Activated CD4-positive, alpha-beta T cell treated with anti-CD3 and anti-CD28 coated beads for 1 hour (primary cell): ENCODE results near the gene PRDM12.

Experiments
- DNase-seq: peaks from one replicate; pipeline ENCODE4 v3.0.0-alpha.2; 2020

Gene PRDM12

DNA sequence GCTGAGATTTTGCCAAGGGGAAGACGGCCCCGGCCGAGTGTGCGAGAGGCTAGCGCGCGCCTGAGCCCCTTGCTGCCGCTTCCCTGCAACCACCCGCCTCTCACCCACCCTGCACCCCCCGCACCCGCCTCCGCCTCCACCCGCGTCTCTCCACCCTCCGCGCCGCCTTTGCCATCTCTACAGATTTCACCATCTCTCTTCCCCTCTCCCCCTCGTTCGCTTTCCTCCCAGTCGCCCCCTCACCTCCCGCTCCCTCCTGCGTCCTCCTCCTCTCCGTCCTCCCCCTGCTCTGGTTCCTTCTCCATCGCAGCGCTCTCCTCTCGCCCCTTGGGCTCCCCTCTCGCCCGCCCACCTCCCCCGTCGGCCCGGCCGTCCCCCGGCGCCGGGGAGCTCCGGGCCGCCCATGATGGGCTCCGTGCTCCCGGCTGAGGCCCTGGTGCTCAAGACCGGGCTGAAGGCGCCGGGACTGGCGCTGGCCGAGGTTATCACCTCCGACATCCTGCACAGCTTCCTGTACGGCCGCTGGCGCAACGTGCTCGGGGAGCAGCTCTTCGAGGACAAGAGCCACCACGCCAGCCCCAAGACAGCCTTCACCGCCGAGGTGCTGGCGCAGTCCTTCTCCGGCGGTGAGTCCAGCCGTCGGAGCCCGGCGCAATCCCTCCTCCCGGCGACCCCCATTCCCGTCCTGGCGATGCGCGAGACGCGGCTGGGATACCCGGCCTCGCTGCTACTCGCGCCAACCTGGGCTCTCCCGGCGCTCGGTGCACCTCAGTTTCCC lies at the start of gene PRDM12:
Gene PRDM12, plus strand, starts transcription at position 344 of the 778 bp plus-strand sequence. Its CDS starts 60 bp downstream, at position 404.
- DNase-seq: no peak

DNA sequence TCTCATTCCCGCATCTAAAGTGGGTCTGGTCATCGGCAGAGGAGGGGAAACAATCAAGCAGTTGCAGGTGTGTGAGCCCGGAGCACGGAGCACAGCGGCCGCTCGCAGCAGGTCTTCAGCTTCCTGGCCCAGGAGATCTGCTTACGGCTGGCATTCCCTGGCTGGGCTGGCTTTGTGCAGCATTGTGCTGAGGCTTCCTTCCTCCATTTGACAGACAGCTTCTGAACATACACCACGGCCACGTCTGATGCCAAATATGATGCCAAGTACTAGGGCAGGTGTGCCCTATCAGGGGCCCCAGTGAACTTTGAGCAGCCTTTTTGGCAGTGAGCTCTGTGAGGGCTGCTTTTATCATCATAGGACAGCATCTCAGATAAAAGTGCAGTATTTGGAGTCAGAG lies 47.9 kb upstream of the PRDM12 start:
- DNase-seq: no peak

DNA sequence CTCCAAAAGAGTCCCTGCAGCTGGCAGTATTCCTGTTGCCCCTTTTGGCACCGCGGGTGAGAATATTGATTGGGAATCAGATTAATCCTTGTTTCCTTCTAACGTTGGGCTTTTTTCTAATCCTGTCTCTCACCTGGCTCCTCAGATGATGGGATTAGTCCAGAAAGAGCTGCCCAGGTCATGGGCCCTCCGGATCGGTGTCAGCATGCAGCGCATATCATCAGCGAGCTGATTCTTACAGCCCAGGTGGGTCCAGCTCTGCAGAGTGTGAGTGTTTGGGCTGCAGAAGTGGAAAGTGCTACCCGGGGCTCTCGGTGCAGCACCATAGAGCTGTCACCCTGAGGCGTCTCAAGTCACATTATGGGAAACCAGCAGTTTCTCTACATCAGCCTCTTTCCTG lies 40.9 kb upstream of the PRDM12 start:
- no peak for DNase-seq

DNA sequence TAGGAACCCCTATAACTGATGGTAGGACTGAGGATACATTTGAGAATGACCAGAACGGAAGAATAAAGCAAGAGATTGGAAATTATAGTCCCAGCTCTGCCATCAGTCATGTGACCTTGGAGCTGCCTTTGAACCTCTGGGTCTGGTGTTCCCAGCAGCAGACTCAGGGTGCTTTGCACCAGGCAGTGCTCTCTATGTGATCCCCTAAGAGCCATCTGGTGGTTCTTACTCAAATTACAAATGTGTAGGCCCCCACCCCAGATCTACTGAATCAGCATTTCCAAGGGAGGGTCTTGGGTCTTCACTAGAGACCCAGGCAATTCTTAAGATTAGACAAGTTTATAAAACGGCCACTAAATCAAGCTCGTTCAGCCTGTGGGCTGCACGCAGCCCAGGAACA lies 40.2 kb upstream of the PRDM12 start:
- DNase-seq: no peak

DNA sequence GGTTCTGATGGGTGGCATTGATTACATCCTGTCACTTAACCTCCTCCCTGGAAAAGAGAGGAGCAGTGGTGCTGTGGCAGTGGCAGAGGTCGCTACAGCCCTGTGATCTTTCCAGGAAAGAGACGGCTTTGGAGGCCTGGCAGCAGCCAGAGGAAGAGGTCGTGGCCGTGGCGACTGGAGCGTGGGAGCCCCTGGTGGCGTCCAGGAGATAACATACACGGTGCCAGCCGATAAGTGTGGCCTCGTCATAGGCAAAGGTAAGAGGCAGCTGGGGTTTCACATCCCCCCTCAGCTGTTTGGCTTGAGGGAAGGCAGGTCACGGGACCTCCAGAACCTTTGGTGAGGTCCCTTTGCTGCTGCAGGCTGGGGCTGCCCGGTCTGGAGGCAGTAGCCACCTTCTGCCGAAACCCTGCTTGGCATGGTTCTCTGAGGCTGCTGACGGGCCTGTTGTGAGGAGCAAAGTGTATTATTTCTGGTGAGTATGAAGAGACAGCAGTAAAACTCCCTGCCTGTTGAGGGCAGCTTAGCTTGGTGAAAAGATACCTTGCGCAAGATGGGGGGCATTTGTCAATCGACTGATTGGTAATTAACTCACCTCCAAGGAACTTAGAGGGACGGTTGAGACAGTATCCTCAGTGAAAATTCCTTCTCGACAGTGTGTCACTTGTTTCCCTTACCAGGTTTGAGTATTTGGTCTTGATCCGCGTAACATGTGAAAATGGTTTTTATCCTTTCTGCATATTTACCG lies 38.0 kb upstream of the PRDM12 start:
- DNase-seq: no peak

DNA sequence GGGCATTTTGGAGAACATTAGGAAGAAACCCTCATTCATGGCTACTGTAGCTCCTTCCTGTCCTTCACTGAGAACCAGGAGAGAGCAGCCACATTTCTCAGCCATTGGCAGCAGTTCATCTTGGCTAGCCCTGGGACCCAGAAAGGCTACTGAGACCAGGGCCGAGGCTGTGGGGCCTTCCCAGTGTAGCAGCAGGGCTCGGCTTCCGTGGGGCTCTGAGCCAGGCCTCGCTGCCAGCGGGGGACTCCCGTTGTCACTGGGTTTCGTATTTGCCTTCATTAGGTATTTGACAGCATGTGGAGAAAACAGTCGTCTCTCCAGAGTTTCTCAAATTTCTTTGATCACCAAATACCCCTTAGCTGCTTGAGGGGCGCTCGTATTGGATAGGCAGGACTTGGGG lies 37.3 kb upstream of the PRDM12 start:
- no peak for DNase-seq

DNA sequence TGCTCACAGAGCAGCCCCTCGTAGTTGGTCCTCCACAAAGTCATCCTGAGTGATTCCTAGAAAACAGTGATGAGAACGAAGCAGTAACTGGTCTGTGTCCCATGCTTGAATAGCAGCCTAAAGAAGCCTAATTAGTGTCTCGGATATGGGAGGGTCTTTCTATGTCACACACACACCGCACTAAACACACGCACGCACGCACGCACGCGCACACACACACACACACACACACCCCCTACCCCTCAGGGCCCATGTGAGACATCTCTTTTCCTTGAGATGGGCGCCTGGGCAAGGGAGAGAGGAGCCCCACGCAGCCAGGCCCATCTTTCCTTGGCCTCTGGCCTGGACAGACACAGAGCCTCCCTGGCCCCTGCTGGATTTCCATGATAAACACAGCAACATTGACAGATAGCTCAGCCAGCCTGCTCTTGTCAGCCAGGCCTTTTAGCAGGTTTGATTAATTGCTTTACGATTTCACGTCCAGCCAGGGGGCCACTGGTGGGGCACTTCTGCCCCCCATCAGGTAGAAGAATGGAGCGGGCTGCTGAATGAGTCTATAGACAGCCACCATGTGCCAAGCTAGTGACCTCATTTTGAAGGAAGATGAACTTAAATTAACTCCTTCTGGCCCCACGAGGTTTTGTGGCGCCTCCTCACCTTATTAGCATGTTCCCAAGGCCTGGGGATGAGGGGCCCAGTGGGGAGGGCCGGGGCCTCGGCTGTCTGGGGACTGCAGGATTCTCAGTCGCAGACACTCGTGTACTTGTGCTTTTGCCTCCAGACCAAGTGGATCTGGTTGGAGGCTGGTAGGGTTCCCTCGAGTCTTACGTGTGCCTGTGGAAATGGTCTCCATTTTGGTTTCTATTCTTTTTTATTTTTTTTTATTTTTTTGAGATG lies 36.2 kb upstream of the PRDM12 start:
- DNase-seq: no peak

DNA sequence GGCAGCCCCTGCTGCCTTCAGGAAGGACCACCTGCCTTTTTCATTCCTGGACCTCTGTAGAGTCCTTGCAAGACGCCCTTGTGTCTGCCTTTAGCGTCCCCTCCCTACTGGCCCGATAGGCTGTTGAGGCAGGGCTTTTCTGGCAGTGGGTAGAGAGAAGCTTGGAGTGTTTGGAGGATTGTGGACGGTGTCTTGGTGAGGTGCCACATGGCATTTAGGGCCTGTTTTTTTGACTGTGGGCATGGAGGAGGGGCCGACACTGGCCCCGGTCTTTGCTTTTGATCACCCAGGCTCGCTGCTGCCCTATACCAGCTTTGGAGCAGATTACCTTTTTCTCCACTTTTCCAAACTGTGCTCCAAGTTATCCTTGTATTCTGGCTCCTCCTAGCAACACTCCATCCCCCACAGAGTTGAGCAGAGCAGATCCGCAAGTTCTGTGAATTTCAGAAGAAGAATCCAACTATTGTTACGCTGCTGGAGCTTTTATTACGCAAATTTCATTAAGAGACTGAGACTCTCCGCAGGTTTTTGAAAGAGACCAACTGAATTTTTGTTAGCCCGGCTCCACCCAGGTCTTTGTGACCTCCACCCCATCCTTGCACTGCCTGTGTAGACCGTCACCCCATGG lies 34.8 kb upstream of the PRDM12 start:
- DNase-seq: no peak

DNA sequence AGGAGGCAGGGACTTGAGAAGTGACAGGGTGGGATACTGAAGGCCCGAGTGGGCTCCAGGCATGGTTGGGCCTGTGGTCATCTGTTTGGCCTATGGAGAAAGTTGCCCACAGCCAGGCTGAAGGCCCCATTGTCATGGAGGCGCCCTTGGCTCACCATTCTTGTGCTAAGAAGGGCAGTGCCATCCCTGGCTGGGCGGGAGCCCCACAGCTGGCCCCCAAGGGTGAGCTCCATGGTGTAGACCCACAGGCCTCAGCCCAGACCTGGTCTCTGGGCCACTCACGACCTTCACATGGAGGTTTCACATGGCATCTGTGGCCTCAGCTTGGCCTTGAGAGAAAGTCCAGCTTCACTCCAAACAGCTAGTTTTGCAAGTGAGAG lies 34.3 kb upstream of the PRDM12 start:
- no peak for DNase-seq

DNA sequence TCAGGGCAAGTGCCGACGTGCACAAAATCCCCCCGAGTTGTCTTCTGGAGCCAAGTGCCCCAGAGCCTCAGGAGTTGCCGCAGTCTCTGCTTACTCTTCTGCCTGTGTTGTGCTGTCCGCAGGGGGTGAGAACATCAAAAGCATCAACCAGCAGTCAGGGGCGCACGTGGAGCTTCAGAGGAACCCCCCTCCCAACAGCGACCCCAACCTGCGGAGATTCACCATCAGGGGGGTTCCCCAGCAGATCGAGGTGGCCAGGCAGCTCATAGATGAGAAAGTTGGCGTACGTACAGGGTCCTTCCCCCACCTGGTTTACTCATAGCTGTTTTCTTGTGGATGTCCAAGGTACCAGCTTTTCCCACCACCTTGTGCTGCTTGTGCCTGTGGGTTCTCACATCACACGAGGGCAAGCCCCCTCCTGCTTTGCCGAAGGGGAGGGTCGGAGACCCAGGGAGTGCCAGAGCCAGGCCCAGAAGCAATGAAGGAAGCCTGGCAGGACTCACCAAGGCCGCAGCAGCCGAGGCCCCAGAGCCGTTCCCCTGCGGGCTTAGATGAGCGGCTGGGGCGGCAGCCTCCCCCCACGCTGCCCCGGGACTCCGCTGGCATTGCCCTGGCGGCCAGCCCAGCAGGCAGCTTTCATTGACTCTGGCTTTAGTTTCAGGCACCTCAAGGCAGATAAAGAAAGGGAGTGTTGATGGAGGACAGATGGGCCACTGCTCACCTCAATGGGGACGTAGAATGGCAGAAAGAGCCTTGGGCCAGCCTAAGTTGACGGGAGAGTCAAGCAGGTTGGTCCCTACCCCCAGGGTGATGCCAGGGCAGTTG lies 33.7 kb upstream of the PRDM12 start:
- no peak for DNase-seq

DNA sequence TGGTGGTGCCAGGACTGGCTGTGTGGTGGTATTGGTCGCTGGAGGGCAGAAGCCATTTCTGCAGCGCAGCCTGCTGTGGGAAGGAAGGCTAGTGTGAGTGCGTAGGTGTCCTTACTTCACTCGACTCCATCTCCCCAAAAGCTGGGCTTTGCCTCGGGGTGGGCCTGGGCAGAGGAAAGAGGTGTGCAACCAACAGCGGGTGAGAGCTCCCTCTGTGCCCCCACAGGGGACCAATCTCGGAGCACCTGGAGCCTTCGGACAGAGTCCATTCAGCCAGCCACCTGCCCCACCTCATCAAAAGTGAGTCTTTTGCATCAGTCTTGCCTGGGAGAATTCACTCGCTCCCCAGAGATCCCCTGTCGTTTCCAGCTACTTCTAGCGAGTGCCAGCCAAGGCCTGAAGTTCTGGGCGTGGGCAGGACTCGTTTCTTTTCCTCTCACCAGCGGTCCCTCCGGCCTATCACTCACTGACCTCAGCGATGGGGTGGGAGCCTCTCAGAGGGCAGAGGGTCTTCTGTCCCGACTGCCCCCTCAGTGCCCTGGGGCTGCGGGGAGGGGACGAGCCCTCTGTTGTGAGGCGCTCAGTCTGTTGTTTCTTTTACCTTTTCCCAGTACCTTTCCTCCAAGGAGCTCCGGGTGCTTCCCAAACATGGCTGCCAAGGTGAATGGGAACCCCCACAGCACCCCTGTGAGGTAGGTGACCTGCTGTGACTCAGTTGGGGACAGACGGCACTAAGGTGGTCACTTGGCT lies 32.9 kb upstream of the PRDM12 start:
- no peak for DNase-seq

DNA sequence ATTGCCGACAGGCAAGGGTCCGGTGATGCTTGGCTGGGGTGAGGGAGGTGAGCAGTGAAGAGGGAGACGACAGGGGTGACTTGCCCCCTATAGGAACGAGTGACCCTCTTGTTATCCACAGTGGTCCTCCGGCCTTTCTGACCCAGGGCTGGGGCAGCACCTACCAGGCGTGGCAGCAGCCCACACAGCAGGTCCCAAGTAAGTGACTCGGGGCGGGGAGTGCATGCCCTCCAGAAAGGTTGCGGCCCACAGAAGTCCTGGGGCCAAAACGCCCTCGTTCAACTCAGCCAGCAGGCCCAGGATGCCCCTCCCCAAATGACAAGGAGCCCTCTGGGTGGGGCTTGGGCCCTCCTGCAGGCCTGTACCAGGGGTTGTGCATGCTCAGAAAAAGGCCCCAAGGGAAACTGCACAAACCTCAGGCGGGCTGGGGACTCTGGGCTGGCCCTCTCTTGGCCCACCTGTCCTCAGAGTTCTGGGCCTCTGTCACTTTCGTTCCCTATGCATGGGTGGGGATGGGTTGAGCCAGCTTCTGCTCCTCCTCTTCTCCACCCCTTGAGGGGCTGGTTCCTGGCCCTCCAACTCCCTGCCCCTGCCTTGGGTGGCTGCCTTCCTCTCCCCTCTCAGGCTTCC lies 32.2 kb upstream of the PRDM12 start:
- no peak for DNase-seq

DNA sequence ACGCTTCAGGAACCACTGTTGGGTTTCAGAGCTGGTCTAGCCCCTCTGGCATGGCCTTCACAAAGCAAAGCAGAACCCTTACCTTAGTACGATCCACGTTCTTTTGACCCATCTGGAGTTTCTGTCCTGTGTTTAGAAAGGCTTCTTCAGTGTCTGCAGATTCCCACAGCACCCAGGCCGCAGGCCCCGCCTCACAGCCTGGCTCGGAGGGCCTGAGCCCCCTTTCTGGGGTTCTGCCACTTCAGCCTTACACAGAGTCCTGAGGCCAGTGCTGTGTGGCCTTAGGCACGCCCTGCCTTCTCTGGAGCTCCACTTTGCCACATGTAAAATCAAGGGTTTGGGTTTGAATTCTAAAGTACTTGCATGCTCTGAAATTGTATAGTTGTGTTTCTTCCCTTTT lies 31.6 kb upstream of the PRDM12 start:
- no peak for DNase-seq

DNA sequence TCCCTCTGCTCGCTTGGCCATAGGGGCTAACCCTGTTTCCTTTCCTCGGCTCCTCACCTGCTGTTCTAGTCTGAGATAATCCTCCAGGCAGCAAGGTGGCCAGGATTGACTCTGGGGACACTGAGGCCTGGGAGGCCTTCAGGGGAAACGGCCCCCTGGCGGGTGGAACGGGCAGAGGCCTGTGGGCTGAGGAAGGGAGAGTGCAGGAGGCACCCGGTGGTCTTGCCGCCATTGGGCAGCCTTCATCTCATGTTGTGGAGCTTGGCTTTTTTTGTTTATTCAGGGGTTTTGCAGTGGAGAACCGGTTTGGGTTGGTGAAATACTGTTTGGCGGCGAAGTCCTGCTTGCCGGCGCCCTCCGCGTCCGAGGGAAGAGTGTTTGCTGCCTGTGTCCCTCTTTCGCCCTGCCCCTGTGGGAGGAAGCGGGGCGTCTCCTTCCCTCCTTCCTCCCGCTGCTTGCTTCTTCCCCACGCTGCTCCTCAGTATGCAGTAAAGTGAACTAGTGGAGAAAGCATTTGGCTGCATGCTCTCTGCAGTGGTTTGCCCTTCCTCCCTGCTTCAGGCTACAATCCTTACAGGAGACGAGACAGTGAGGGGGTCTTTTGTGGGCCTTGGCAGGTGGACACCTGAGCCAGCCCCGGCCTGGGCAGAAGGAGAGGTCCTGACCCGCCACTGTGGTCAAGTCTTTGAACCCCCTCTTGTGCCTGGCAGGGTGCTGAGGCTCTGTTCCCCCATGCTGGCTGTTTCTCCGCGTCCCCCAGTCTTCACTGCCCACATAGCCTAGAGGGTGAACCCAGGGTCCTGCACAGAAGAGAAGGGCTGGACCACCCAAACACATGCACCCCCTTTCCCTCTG lies 30.8 kb upstream of the PRDM12 start:
- no peak for DNase-seq

DNA sequence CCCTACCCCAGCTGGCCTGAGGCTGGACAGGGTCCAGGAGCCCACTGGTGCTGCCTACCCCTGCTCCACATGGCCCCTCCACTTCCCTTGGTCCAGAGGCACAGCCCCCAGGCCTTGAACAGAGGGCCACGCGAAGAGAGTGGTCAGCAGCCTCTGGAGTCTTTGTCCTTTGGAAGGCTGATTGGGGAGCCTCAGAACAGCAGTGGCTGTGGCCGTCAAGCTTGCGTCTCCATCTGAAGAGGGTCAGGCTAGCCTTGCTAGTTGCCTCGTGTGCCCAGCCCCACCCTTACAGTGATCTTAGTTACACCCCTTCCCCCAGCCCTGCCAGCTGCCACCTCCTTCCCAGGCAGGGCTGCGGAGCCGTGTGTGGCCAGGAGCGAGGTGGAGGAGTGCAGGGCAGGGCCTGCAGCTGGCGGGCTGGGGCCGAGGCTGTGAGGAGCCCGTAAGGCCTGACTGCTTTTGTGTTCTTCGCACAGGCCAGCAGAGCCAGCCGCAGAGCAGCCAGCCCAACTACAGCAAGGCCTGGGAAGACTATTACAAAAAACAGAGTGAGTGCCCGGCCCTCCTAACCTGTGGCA lies 30.1 kb upstream of the PRDM12 start:
- DNase-seq: no peak

DNA sequence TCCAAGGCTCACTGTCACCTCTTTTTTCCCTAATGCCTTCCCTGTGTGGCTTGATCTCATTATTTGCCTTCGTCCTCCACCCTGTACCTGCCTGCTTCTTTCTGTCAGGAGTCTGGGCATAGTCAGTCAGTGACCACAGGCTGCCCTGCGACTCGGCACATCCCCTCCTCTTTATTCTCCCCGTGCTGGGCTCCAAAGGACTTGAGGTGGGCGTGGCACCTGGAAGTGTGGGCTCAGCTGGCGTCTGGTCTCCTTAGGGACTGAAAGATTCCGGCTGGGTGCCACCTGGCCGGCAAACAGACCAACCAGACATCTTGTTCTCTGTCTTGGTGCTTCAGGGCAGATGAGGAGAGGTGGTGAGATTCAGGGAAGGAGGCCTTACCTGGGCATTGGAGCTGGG lies 29.6 kb upstream of the PRDM12 start:
- DNase-seq: no peak

DNA sequence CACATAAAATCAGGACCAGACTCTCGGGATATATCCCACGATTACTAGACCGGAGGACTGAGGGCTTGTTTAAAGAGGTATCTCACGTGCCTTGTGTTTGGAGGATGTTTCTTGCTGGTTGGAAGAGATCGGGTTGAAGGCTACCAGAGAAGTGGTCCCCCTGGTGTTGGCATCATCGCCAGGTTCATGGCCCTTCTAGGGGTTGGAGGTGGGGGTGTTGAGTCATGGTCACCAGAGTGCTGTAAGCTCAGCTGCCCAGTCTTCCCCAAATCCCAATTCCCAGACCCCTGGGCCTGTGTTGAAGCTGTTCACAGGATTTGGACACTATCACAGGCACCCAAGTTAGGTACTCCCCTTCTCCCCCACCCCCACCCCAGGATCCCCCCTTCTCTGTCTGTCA lies 29.1 kb upstream of the PRDM12 start:
- DNase-seq: no peak

DNA sequence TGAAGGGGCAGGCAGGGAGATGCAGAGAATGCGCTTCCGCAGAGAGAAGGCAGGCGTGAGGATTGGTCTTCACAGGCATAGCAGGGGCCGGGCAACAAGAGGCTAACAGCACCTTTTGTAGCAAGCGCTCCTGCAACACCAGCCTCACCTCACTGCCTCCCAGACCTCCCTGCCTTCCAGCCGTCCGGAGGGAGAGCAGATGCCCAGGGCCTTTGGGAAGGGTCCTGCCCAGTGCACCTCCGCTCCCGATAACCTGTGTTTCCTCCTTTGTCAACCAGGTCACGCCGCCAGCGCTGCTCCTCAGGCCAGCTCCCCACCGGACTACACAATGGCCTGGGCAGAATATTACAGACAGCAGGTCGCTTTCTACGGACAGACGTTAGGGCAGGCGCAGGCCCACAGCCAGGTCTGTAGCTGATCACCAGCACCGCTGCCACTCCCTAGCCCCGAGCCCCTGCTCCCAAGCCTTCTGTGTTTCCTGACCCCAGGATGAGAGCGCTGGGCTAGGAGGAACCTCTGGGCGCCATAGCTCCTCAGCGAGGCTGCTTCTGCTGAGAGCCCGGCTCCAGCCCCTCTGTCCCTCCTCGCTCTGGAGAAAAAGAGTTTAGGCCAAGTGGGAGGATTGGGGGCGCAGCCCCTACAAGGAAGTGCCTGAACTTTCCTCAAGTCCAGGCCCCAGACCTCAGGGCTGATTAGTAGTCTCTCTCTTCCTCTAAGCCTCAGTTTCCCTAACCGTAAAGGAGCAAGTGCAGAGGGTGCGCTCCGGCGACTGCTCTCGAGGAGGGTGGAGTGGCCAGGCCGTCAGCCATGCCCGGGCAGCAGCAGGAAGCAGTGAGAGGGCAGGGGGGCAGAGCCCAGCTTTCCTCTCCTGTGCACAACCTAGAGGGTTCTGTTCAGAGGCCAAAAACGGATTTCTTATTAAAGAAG lies 28.4 kb upstream of the PRDM12 start:
- no peak for DNase-seq
